Measurements from ENCODE around the gene NTSR1. TPM values are rescaled to one million over a fixed set of nuclear protein-coding genes. Genes with fewer than 3 reads are reported as not detected.

NTSR1 gene
- total and polyA plus RNA-seq, 7 donors, result 0.01 to 0.08 (median 0.05) TPM; not detected in 3

DNA sequence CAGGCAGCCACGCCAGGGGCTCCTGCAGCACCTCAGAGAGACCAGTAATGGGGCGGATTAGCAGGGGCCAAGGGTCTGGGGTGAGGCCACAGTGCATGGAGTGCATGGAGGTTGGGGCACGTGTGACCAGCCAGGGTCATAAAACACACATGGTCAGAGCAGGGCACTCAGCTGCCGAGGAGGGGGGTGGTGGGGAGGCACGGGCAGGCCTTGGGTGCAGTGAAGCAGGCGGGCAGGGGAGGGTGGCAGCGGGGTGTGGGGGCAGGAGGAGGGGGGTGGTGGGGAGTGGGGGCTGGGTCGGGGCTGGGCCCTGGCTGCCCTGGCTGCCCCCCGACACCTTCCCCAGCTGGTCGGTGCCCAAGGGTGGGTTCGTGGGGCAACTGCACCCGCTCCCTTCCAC is 23.7 kb upstream of the NTSR1 start:
- H3K9me3 ChIP-seq, result peaks cover 4% of the 10 kb centered on the region
- ATAC-seq (no peak), DNase-seq (no peak)
- H3K27ac ChIP-seq, result no peak overlapping the region
- H3K4me3 ChIP-seq, result no peak overlapping the region
- no peaks in the 10 kb centered on the region for H3K4me1 ChIP-seq
- WGBS, 3 donors, result 67 to 81% (median 75%) methylated on average over 6 to 12 of the region's 12 CpGs
- peaks cover 0 to 43% (median 13%) of the 10 kb centered on the region in 3 donors for H3K27me3 ChIP-seq (ENCODE audit: insufficient read depth in 3 of 3, low read length in 2 of 3)
- TF ChIP-seq CTCF (IDR thresholded peaks at IDR 0.05), result no peak
- intact Hi-C loops (cut with DNase I), result loop anchor here in 1 of 2 donors (5.0 kb wide), 1 partner anchor 87 kb away; no protein-coding TSS in a partner anchor
- no peaks in the 10 kb centered on the region for H3K36me3 ChIP-seq (ENCODE audit: insufficient read depth in 1 of 2, low read depth in 1 of 2)

DNA sequence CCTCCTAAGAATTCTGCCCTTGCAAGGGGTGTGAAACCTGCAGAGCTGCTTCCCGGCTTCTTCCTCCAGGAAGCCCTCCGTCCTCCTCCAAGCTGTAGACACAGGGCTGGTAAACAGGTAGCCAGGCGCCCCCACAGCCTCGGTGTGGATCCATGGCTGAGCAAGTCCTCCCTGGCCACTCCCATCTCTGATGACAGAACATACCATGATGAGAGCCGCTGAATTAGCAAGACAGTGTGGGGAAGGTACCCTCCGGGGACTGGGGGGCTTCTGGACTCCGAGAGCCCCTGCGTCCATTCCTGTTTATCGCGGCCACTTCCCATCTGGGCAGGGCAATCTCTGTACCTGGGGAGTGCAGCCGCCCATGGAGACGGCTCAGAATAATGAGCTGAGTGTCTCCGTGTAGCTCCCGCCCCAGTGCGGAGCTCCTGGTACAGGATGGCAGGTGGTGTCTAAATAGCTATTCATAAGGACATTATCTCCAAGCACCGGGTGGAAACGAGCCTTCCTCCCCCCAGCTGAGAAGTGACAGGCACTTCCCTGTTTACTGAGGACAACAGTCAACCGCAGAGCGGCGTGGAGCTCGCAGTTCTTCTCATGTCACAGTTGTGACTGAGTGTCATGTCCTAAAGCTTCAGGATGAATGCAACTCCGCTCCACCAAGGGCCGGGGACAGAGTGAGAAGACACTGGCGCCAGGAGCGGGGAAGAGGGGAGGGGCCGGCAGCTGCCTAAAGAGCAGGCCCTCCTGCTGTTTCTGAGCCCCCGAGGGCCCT is 22.7 kb upstream of the NTSR1 start:
- no peak overlapping the region for H3K4me3 ChIP-seq
- no peaks in the 10 kb centered on the region for H3K4me1 ChIP-seq
- H3K27ac ChIP-seq, result no peak overlapping the region
- ATAC-seq, result peak in 1 of 4 donors; percentile 15
- H3K36me3 ChIP-seq (ENCODE audit: insufficient read depth in 1 of 2, low read depth in 1 of 2), result no peaks in the 10 kb centered on the region
- no peak for DNase-seq
- 40 to 46% (median 43%) methylated on average over 26 to 27 of the region's 27 CpGs for WGBS, 3 donors
- intact Hi-C loops (cut with DNase I), result loop anchor here in 1 of 2 donors (5.0 kb wide), 1 partner anchor 86 kb away; no protein-coding TSS in a partner anchor
- no peak for TF ChIP-seq CTCF (IDR thresholded peaks at IDR 0.05)
- peaks cover 0 to 47% (median 13%) of the 10 kb centered on the region in 3 donors for H3K27me3 ChIP-seq (ENCODE audit: insufficient read depth in 3 of 3, low read length in 2 of 3)
- no peaks in the 10 kb centered on the region for H3K9me3 ChIP-seq

- Histone ChIP-seq H3K4me1 (no peaks in the 10 kb centered on the region), H3K9me3 (no peaks in the 10 kb centered on the region), H3K27me3 (ENCODE audit: insufficient read depth in 3 of 3, low read length in 2 of 3) (peaks cover 0 to 52% (median 21%) of the 10 kb centered on the region in 3 donors), H3K27ac (no peak overlapping the region), H3K36me3 (ENCODE audit: insufficient read depth in 1 of 2, low read depth in 1 of 2) (no peaks in the 10 kb centered on the region), H3K4me3 (no peak overlapping the region)
- ATAC-seq, result peak in 1 of 4 donors; percentile 24
- no peak for TF ChIP-seq CTCF (IDR thresholded peaks at IDR 0.05)
- DNase-seq, result no peak
- WGBS, 3 donors, result 89 to 92% (median 89%) methylated on average over 36 to 37 of the region's 37 CpGs
- intact Hi-C loops (cut with DNase I), result loop anchor here in 1 of 2 donors (5.0 kb wide), 1 partner anchor 85 kb away; no protein-coding TSS in a partner anchor
Observed at GRCh38 chr20:62686869-62687830, 21.5 kb upstream of the NTSR1 start.

DNA sequence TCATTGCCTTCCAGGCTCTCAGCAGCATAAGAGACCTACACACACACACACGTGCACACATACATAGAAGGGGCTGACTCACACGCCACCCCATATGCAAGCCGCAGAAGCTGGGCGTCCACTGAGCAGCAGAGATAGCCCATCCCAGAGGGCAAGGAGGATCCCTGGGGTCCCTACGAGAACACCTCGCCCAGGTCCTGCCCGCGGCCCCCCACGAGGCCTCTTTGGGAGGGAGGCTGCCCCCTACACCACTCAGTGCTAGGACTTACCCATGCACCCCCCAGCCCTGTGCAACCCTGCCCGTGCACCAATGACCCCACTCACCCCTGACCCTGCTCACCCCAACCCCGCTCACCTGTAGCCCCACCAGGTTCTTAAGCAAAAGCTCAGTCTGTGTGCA is 20.6 kb upstream of the NTSR1 start:
- peak in 1 of 4 donors; percentile 20 for ATAC-seq
- intact Hi-C loops (cut with DNase I), result loop anchor here in 1 of 2 donors (5.0 kb wide), 1 partner anchor 84 kb away; no protein-coding TSS in a partner anchor
- WGBS, 3 donors, result 93 to 94% (median 94%) methylated on average over 11 of the region's 11 CpGs

More for the DNA sequence above, 20.6 kb upstream of the NTSR1 start:
- H3K4me3 ChIP-seq, result no peak overlapping the region
- no peak for TF ChIP-seq CTCF (IDR thresholded peaks at IDR 0.05)
- peaks cover 0 to 52% (median 21%) of the 10 kb centered on the region in 3 donors for H3K27me3 ChIP-seq (ENCODE audit: insufficient read depth in 3 of 3, low read length in 2 of 3)
- H3K9me3 ChIP-seq, result no peaks in the 10 kb centered on the region
- no peak for DNase-seq
- H3K27ac ChIP-seq, result no peak overlapping the region
- H3K36me3 ChIP-seq (ENCODE audit: insufficient read depth in 1 of 2, low read depth in 1 of 2), result no peaks in the 10 kb centered on the region
- no peaks in the 10 kb centered on the region for H3K4me1 ChIP-seq
